ENCODE measurements around the gene TNFRSF8. TPM values are rescaled to one million over a fixed set of nuclear protein-coding genes. Genes with fewer than 3 reads are reported as not detected.
A peak's percentile ranks its signal among the peaks of the same experiment; 100 is the strongest.

Gene TNFRSF8
- total RNA-seq, 1 donor = 0.09 TPM

DNA sequence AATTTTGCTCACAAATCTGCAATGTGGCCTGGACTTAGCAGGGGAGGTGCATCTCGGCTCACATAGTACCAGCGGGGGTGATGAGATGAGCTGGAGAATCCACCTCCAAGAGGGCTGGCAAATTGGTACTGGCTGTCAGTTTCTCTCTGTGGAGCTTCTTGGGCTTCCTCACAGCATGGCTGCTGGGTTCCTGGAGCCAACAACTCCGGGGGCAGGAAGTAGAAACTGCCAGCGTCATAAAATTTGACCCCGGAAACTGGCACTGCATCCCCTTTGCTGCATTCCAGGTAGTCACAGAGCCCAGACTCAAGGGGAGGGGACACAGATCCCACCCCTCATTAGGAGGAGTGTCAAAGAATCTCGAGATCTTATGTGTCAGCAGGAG lies 86.7 kb downstream of the TNFRSF8 start:
- H3K4me3 ChIP-seq (ENCODE audit: low read depth, low read length) = no peak overlapping the region
- TF ChIP-seq, protein P1, sequence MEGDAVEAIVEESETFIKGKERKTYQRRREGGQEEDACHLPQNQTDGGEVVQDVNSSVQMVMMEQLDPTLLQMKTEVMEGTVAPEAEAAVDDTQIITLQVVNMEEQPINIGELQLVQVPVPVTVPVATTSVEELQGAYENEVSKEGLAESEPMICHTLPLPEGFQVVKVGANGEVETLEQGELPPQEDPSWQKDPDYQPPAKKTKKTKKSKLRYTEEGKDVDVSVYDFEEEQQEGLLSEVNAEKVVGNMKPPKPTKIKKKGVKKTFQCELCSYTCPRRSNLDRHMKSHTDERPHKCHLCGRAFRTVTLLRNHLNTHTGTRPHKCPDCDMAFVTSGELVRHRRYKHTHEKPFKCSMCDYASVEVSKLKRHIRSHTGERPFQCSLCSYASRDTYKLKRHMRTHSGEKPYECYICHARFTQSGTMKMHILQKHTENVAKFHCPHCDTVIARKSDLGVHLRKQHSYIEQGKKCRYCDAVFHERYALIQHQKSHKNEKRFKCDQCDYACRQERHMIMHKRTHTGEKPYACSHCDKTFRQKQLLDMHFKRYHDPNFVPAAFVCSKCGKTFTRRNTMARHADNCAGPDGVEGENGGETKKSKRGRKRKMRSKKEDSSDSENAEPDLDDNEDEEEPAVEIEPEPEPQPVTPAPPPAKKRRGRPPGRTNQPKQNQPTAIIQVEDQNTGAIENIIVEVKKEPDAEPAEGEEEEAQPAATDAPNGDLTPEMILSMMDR (IDR thresholded peaks at IDR 0.05; ENCODE audit: insufficient read depth, low read length) = no peak
- no peak for DNase-seq (ENCODE audit: low read depth)

DNA sequence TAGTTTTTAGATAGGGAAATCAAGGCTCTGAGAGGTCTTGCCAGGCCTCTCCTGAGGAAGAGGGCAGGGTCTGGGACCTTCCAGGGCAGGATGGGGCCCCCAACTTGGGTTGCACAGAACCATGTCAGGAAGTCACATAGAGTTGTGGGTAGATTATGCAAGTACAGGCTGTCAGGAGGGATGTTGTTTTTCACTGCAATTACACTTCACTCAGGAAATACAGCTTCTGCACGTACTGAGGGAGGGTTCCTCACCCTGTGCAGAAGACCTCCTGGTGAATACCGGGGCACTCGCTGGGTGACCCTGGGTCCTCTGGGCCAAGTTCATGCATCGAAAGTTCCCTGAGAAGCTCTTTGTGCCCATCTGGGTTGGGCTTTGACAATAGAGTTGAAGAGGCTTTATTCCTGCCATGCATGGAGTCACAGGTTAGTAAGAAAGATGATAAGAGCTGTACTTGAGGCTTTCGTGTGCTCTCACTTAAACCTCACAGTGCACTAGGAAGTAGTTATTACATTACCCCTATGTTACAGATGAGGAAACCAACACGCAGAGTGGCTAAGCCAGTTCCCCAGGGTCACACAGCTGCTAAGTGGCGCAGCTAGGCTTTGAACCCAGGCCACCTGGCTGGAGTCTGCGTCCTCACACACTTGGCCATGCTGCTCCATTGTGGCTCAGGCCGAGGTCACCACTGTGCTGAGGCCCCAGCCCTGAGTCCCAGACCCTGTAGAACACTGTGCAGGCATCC lies 87.5 kb downstream of the TNFRSF8 start:
- no peak for DNase-seq (ENCODE audit: low read depth)
- TF ChIP-seq, protein P1 (IDR thresholded peaks at IDR 0.05; ENCODE audit: insufficient read depth, low read length) = no peak
- no peak overlapping the region for H3K4me3 ChIP-seq (ENCODE audit: low read depth, low read length)

DNA sequence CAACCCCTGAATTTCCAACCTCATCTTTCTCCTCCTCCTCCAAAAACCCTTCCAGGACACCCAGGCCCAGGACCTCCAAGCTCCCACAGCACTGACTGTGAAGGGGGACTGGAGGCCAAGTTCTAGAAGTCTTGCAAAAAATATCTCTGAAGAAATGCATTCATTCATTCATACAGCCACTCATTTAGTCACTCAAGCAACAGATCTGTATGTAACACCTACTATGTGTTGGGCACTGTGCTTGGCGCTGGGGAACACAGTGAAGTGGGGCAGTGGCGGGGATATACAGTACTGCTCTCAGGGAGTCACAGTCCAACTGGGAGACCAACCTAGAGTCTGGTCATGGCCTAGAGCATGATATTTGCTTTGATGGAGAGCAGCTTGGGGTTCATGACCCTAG lies 88.4 kb downstream of the TNFRSF8 start:
- no peak overlapping the region for H3K4me3 ChIP-seq (ENCODE audit: low read depth, low read length)
- DNase-seq (ENCODE audit: low read depth) = no peak
- TF ChIP-seq, protein P1 (IDR thresholded peaks at IDR 0.05; ENCODE audit: insufficient read depth, low read length) = no peak

DNA sequence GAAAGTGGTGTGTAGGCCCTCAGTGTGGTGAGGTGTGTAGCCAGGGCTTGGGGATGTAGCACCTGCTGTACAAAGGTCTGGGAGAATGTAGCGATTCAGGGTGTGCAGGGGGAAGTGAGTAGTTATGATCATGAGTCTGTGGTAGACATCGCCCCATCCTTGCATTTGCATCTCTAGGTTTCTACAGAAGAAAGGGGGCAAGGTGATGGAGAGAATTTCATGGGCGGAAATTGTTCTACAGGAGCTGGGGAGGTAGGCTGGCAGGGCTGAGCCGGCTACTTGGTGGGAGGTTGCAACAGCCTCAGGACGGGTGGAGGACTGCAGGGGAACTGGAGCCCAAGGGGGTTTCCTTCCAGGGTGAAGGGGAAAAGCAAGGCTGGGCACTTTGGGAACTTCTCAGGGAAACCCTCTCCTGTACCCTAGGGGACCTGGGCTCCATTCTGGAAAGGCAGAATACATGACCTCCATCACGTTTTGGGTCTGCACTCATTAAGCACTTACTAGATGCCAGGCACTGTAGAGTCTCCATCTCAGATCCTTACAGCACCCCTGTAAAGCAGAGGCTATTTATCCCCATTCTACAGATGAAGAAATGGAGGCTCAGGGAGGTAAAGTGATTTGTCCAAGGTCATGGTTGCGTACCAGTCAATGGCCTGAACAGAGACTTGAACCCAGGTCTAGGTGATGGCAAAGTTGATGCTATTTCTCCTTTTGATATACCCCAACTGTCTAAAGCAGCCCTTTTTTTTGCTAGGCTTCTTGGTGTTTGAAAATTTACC lies 89.2 kb downstream of the TNFRSF8 start:
- TF ChIP-seq, protein P1 (IDR thresholded peaks at IDR 0.05; ENCODE audit: insufficient read depth, low read length) = no peak
- H3K4me3 ChIP-seq (ENCODE audit: low read depth, low read length) = no peak overlapping the region
- no peak for DNase-seq (ENCODE audit: low read depth)

DNA sequence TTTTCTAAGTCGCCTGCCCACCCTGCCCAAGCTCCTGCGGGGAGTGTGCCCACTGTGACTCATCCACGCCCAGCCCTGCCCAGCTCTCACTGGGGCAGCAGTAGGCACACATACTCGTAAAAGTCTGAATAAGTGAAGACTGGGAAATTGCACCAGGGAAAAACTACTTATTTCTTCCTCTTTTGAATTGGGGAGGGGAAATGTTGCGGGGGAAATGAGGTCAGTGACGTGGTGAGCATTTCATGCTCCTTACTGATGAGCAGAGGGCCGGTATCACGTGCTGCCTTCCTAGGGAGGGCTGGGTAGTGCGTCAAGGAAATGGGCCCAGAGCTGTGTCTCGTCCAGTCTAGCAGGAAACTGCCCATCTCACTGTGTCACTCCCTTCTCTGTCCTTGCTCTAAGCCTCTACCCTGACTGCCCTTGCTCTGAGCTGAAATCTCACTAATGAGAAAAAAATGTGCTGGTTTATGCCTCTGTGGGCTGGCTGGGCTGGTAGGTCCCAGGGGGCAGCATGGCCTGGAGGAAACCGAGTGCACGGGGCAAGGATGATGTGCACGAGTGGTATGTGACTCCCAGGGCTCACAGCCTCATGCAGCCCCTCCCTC lies 90.2 kb downstream of the TNFRSF8 start:
- no peak overlapping the region for H3K4me3 ChIP-seq (ENCODE audit: low read depth, low read length)
- DNase-seq (ENCODE audit: low read depth) = peak; percentile 70
- TF ChIP-seq, protein P1 (IDR thresholded peaks at IDR 0.05; ENCODE audit: insufficient read depth, low read length) = no peak

DNA sequence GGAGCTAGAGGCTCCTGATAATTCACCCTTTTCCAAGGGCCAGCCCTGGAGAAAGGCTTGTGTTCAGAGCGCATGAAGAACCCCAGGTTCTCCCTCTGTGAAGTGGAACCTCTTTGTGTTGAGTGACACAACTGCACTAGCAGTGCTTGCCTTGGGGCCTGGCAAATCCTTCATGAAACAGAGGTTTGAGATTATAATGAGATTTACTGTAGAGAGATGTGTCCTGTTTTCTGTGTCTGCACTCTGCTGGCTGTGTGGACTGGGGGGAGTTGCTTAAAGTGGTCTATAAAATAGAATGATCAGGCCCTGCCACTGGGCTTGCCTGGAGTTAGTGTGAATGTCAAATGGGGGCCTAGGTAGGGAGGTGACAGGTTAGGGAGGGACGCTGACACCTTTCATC lies 92.2 kb downstream of the TNFRSF8 start:
- DNase-seq (ENCODE audit: low read depth) = no peak
- H3K4me3 ChIP-seq (ENCODE audit: low read depth, low read length) = no peak overlapping the region
- TF ChIP-seq, protein P1 (IDR thresholded peaks at IDR 0.05; ENCODE audit: insufficient read depth, low read length) = no peak

Data from fibroblast of the aortic adventitia (primary cell).